PFSK-1 (cell line): ENCODE results near the gene TFPT.

ENCODE experiments used
- POLR2AphosphoS5 ChIP-seq: IDR thresholded peaks from 2 replicates; pipeline ENCODE4 v1.6.1; 2012; ENCODE audit warnings: low read depth, mild to moderate bottlenecking, control low read depth, low read length, moderate library complexity
- TAF1 ChIP-seq: IDR thresholded peaks from 2 replicates; pipeline ENCODE4 v1.6.1; 2012; ENCODE audit warnings: low read length, control low read depth, borderline replicate concordance; ENCODE audit not compliant: insufficient read depth

GRCh38 chr19:54115109-54116063 lies at the start of gene TFPT, which contains the start of gene PRPF31:
- TF ChIP-seq POLR2AphosphoS5, result peak; percentile 66; the same call in 1 of the 2 replicates
- TF ChIP-seq TAF1, result peak; percentile 80; the same call in 1 of the 2 replicates
